HG02852 (cell line): Measurements from ENCODE around the gene RUNX1.
"Not testable (repeated sequence)": the region's sequence is repeated elsewhere in the genome, so short reads cannot be mapped to it uniquely, and the experiment has no call there.

Source experiments
- ATAC-seq: cut with Tn5 transposase; IDR thresholded peaks from one replicate; pipeline ENCODE4 v1.9.1; 2021; ENCODE audit warnings: mild to moderate bottlenecking, moderate library complexity; ENCODE audit not compliant: unreplicated experiment

RUNX1 gene

GRCh38 chr21:34974162-34974981, 74.7 kb downstream of the RUNX1 start:
- ATAC-seq = peak; percentile 83

GRCh38 chr21:34973685-34974084, 75.4 kb downstream of the RUNX1 start:
- ATAC-seq = no peak

- no peak for ATAC-seq
These were observed 77.4 kb downstream of the RUNX1 start for GRCh38 chr21:34971656-34972055.

- no peak for ATAC-seq
These were observed 78.5 kb downstream of the RUNX1 start for GRCh38 chr21:34970566-34970965.

- no peak for ATAC-seq
These were observed 79.0 kb downstream of the RUNX1 start for GRCh38 chr21:34970167-34970500.

- ATAC-seq = no peak
These were observed 79.5 kb downstream of the RUNX1 start for GRCh38 chr21:34969423-34970166.

GRCh38 chr21:34968414-34969333, 80.4 kb downstream of the RUNX1 start:
- no peak for ATAC-seq

- no peak for ATAC-seq
These were observed 81.4 kb downstream of the RUNX1 start for GRCh38 chr21:34967509-34968289.

- not testable (repeated sequence) for ATAC-seq
These were observed 82.2 kb downstream of the RUNX1 start for GRCh38 chr21:34966881-34967280.

- no peak for ATAC-seq
These were observed 83.6 kb downstream of the RUNX1 start for GRCh38 chr21:34965200-34966174.

- no peak for ATAC-seq
These were observed 86.4 kb downstream of the RUNX1 start for GRCh38 chr21:34962586-34963222.

- ATAC-seq = no peak
These were observed 87.0 kb downstream of the RUNX1 start for GRCh38 chr21:34962136-34962535.

GRCh38 chr21:34960687-34961086, 88.4 kb downstream of the RUNX1 start:
- ATAC-seq = no peak

GRCh38 chr21:34959607-34960006, 89.5 kb downstream of the RUNX1 start:
- no peak for ATAC-seq

- ATAC-seq = no peak
These were observed 91.1 kb downstream of the RUNX1 start for GRCh38 chr21:34958040-34958439.

GRCh38 chr21:34956416-34957316, 92.4 kb downstream of the RUNX1 start:
- no peak for ATAC-seq

- ATAC-seq = no peak
These were observed 95.2 kb downstream of the RUNX1 start for GRCh38 chr21:34953950-34954349.

- no peak for ATAC-seq
These were observed 96.4 kb downstream of the RUNX1 start for GRCh38 chr21:34952701-34953100.
